ENCODE measurements around the gene TMC4. TPM values are rescaled to one million over a fixed set of nuclear protein-coding genes. Genes with fewer than 3 reads are reported as not detected.

Gene TMC4
- total and polyA plus RNA-seq, 10 donors = 0.12 to 4.0 (median 0.77) TPM; not detected in 2

DNA sequence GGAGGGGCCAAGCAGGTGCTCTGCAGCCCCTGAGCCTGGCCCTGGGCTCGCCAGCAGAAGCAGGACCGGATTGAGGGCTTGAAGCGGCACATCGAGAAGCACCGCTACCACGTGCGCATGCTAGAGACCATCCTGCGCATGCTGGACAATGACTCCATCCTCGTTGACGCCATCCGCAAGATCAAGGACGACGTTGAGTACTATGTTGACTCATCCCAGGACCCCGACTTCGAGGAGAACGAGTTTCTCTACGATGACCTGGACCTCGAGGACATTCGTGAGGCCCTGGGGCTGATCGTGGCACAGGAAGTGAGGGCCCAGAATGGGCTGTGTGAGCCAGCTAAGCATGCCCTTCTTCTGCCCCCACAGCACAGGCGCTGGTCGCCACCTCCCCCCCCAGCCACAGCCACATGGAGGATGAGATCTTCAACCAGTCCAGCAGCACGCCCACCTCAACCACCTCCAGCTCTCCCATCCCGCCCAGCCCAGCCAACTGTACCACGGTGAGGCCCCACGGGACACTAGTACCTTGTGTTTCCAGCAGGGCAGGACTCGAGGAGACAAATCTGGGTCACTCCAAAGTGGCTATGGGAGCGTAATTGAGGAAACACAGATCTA is 27.3 kb downstream of the TMC4 start:
- Histone ChIP-seq H3K4me1 (peaks cover 0 to 52% (median 17%) of the 10 kb centered on the region in 6 donors), H3K27me3 (replicated peaks in 1 of 7) (no peaks in the 10 kb centered on the region), H3K36me3 (peaks cover 8 to 100% (median 83%) of the 10 kb centered on the region in 6 donors), H3K9me3 (no peaks in the 10 kb centered on the region), H3K27ac (no peak overlapping the region), H3K4me3 (no peak overlapping the region)
- intact Hi-C loops (cut with DNase I; ENCODE audit: low total_unique reads) = no loop called here
- WGBS, 5 donors = 88 to 94% (median 91%) methylated on average over 21 to 28 of the region's 28 CpGs
- TF ChIP-seq POLR2AphosphoS5 (IDR thresholded peaks at IDR 0.05) (peak in 2 of 3 donors; percentile 25 to 38), POLR2A (IDR thresholded peaks at IDR 0.05) (no peak)
- DNase-seq = no peak

DNA sequence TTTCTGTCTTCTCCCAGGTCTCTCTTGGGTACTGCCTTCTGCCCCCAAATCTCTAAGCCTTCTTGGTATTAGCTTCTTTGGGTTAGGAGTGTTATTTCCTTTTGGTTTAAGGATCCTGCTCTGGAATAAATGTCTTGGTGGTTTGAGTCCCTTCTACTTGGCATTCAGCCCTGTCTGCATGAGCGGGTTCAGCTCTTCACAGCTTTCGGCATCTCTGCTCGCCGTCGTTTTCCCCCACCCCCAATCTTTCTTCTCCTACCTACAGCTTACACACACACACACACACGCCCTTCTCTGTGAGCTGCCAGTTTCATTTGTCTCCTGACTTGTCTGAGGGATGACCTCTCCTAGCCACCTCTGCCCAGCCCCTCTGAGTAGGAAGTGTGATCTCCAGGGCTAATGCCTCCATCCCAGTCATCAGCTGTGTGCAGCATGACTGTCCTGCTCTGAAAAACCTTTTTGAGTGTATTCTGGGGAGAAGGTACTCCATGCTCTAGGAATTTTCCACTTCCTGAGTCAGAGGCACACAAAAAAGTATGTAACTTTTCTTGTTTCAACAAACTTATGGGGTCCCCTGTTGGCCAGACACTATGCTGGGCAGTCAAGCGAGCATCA is 30.7 kb downstream of the TMC4 start:
- Histone ChIP-seq H3K27ac (no peak overlapping the region), H3K4me1 (peaks cover 16 to 55% (median 42%) of the 10 kb centered on the region in 6 donors), H3K4me3 (no peak overlapping the region), H3K27me3 (replicated peaks in 1 of 7) (no peaks in the 10 kb centered on the region), H3K36me3 (peaks cover 8 to 85% (median 55%) of the 10 kb centered on the region in 6 donors), H3K9me3 (no peaks in the 10 kb centered on the region)
- intact Hi-C loops (cut with DNase I; ENCODE audit: low total_unique reads) = no loop called here
- WGBS, 5 donors = 79 to 94% (median 86%) methylated on average over 7 of the region's 7 CpGs
- no peak for TF ChIP-seq POLR2AphosphoS5 (IDR thresholded peaks at IDR 0.05)
- TF ChIP-seq, protein P1, sequence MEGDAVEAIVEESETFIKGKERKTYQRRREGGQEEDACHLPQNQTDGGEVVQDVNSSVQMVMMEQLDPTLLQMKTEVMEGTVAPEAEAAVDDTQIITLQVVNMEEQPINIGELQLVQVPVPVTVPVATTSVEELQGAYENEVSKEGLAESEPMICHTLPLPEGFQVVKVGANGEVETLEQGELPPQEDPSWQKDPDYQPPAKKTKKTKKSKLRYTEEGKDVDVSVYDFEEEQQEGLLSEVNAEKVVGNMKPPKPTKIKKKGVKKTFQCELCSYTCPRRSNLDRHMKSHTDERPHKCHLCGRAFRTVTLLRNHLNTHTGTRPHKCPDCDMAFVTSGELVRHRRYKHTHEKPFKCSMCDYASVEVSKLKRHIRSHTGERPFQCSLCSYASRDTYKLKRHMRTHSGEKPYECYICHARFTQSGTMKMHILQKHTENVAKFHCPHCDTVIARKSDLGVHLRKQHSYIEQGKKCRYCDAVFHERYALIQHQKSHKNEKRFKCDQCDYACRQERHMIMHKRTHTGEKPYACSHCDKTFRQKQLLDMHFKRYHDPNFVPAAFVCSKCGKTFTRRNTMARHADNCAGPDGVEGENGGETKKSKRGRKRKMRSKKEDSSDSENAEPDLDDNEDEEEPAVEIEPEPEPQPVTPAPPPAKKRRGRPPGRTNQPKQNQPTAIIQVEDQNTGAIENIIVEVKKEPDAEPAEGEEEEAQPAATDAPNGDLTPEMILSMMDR (IDR thresholded peaks at IDR 0.05 in 8 of 11, conservative IDR thresholded peaks at IDR 0.05 in 3 of 11) = no peak
- TF ChIP-seq POLR2A (IDR thresholded peaks at IDR 0.05) = no peak
- no peak for DNase-seq

DNA sequence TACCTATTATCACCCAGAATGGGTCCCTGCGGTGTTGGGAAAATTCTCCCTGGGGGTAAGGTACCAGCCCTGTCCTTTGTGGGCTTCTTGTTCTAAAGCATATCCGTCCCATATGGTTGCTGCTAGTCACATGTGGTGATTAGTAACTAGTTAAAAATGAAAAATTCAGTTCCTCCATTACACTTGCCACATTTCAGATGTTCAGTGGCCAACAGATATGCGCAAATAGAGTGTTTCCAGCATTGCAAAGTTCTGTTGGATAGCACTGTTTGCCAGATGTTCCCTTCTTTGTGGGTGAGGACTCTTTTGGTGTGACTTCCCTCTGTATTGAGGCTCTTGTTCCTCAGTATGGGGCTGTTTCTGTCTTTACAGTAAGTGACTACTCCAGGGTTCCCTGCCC is 31.6 kb downstream of the TMC4 start:
- H3K36me3 ChIP-seq = peaks cover 8 to 76% (median 46%) of the 10 kb centered on the region in 6 donors
- WGBS, 5 donors = 85 to 94% (median 90%) methylated on average over 3 of the region's 3 CpGs
- no peak for DNase-seq
- H3K9me3 ChIP-seq = no peaks in the 10 kb centered on the region
- no peaks in the 10 kb centered on the region for H3K27me3 ChIP-seq (replicated peaks in 1 of 7)
- H3K27ac ChIP-seq = no peak overlapping the region
- intact Hi-C loops (cut with DNase I; ENCODE audit: low total_unique reads) = no loop called here
- H3K4me3 ChIP-seq = no peak overlapping the region
- TF ChIP-seq, protein P1 (IDR thresholded peaks at IDR 0.05 in 8 of 11, conservative IDR thresholded peaks at IDR 0.05 in 3 of 11) = no peak
- TF ChIP-seq POLR2A (IDR thresholded peaks at IDR 0.05) (no peak), POLR2AphosphoS5 (IDR thresholded peaks at IDR 0.05) (no peak)
- H3K4me1 ChIP-seq = peaks cover 19 to 52% (median 42%) of the 10 kb centered on the region in 6 donors

DNA sequence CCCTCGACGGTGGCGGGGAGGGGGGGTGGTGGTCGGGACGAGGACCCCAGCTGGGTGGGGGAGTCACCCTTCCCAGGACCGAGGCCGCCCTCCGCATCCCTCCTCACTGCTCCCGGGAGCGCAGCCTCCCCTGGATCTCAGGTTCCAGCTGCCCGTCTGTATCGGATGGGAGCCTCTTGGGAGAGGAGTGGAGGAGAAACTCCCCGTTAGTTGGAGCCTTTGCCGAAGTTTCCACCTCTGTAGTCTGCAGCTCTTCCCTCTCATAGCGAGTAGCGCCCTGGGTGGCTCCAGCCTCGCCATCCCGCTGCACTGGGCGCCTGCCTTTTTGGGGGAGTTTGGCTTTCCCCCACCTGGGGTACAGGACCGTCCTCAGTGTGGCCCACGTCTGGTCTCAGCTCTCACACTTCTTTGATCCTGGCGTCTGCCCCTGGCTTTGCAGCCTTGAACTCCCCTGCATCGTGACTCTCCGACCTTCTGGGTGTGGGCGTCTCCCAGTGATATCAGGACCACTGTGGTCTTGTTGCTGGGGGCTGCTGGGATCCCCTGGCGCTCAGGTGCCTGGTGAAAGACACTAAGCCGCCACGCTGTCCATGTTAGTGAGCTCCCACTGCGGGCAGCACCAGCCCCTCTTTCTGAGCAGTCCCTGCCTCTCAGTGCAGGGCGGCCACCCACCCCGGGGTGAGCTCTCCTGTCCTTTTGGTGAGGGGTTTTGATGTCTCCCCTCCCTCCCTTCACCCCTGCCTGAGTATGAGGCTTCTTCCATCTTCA is 34.3 kb downstream of the TMC4 start:
- Histone ChIP-seq H3K27me3 (replicated peaks in 1 of 7) (no peaks in the 10 kb centered on the region), H3K4me3 (peak overlapping the region; percentile 73 to 97 (median 92)), H3K9me3 (no peaks in the 10 kb centered on the region), H3K36me3 (peaks cover under 1 to 49% (median 20%) of the 10 kb centered on the region in 6 donors), H3K4me1 (peaks cover 24 to 56% (median 50%) of the 10 kb centered on the region in 6 donors), H3K27ac (peak overlapping the region; percentile 86 to 98 (median 96))
- DNase-seq = peak; percentile 82
- TF ChIP-seq POLR2A (IDR thresholded peaks at IDR 0.05) = no peak
- TF ChIP-seq, protein P1 (IDR thresholded peaks at IDR 0.05 in 8 of 11, conservative IDR thresholded peaks at IDR 0.05 in 3 of 11) = no peak
- 26 to 51% (median 39%) methylated on average over 19 to 31 of the region's 31 CpGs for WGBS, 5 donors
- intact Hi-C loops (cut with DNase I; ENCODE audit: low total_unique reads) = no loop called here
